Measurements from ENCODE around the gene TSC2.

DNA sequence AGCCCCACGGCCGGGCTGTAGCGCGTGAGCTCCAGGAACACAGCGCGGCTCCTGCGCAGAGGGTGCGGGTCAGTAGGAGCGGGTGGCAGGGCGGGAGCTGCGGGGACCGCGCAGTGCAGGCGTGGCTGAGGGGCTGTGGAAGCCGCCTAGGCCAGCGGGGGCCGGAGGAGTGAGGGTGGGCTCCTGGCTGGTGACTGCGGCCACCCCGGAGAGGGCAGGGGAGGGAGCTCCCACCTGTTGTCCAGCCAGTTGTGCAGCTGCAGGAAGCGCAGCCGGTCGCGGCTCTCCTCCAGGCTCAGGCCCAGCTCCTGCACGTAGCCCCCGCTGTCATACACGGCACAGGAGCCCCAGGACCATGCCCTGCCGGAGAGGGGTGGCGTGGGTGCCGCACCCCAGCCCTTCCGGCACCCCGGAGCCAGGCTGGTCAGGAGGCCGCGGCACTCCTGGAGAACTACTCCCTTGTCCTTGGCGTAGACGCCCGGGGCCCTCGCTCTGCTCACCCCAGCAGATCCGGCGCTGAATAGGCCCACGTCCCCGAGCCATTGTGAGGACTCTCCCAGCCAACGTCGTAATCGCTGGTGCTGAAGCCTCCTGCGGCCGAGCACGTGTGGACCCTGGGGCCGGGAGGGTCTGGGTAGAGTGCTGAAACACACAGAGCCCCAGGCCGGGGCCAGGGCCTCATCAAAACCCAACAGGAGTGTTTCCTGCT lies 43.9 kb downstream of the TSC2 start:
- TF ChIP-seq, protein P1, sequence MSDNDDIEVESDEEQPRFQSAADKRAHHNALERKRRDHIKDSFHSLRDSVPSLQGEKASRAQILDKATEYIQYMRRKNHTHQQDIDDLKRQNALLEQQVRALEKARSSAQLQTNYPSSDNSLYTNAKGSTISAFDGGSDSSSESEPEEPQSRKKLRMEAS (IDR thresholded peaks at IDR 0.05; ENCODE audit: insufficient read depth, insufficient read length), result no peak
- TF ChIP-seq, protein P2, sequence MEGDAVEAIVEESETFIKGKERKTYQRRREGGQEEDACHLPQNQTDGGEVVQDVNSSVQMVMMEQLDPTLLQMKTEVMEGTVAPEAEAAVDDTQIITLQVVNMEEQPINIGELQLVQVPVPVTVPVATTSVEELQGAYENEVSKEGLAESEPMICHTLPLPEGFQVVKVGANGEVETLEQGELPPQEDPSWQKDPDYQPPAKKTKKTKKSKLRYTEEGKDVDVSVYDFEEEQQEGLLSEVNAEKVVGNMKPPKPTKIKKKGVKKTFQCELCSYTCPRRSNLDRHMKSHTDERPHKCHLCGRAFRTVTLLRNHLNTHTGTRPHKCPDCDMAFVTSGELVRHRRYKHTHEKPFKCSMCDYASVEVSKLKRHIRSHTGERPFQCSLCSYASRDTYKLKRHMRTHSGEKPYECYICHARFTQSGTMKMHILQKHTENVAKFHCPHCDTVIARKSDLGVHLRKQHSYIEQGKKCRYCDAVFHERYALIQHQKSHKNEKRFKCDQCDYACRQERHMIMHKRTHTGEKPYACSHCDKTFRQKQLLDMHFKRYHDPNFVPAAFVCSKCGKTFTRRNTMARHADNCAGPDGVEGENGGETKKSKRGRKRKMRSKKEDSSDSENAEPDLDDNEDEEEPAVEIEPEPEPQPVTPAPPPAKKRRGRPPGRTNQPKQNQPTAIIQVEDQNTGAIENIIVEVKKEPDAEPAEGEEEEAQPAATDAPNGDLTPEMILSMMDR (IDR thresholded peaks at IDR 0.05; ENCODE audit: extremely low read depth in 1 of 2, insufficient read depth in 1 of 2, low read depth in 1 of 2, low read length in 2 of 2), result no peak
- TF ChIP-seq POLR2A (IDR thresholded peaks at IDR 0.05; ENCODE audit: low read depth, low read length) (peak; percentile 28), EZH2 (IDR thresholded peaks at IDR 0.05; ENCODE audit: borderline replicate concordance, low read depth, low read length, severe bottlenecking) (no peak), MYC (IDR thresholded peaks at IDR 0.05; ENCODE audit: low read depth, low read length) (no peak), POLR2AphosphoS5 (IDR thresholded peaks at IDR 0.05; ENCODE audit: insufficient read depth, low read depth, low read length) (peak; percentile 36), JUN (IDR thresholded peaks at IDR 0.05; ENCODE audit: borderline replicate concordance, insufficient read depth, insufficient read length, low read depth) (no peak)

All from endothelial cell of umbilical vein (primary cell).